OCI-LY1 (cell line): ENCODE results near the gene PAQR6.
"Not testable (repeated sequence)": the region's sequence is repeated elsewhere in the genome, so short reads cannot be mapped to it uniquely, and the experiment has no call there.

Source experiments
- H2AFZ ChIP-seq: fragments of 200-600 bp; sonication (generic), shearing (Covaris generic); 2 replicates; pipeline ENCODE4 v1.6.0; 2014; ENCODE audit warnings: antibody characterized with exemption, mild to moderate bottlenecking, low read length
- H3F3A ChIP-seq: fragments of 200-600 bp; sonication (generic), shearing (Covaris generic); 2 replicates; pipeline ENCODE4 v1.6.0; 2014; ENCODE audit warnings: mild to moderate bottlenecking, antibody characterized with exemption, low read length, moderate library complexity; ENCODE audit not compliant: insufficient read depth
- H3K27ac ChIP-seq: fragments of 200-600 bp; sonication (generic); 2 replicates; pipeline ENCODE4 v1.5.1; 2014; ENCODE audit warnings: low read length, mixed run types, mild to moderate bottlenecking, low read depth; ENCODE audit not compliant: poor library complexity, severe bottlenecking
- H3K27me3 ChIP-seq: fragments of 200-600 bp; sonication (generic); 2 replicates; pipeline ENCODE4 v1.6.0; 2014; ENCODE audit warnings: antibody characterized with exemption, mild to moderate bottlenecking, low read length, moderate library complexity; ENCODE audit not compliant: insufficient read depth
- H3K36me3 ChIP-seq: fragments of 200-600 bp; sonication (generic); 2 replicates; pipeline ENCODE4 v1.6.1; 2014; ENCODE audit warnings: mild to moderate bottlenecking, antibody characterized with exemption, low read length, moderate library complexity, mixed read lengths; ENCODE audit not compliant: insufficient read depth
- H3K4me1 ChIP-seq: fragments of 200-600 bp; sonication (generic); 2 replicates; pipeline ENCODE4 v1.5.1; 2014; ENCODE audit warnings: mild to moderate bottlenecking, low read length, moderate library complexity; ENCODE audit not compliant: insufficient read depth, severe bottlenecking
- H3K4me2 ChIP-seq: fragments of 200-600 bp; sonication (generic), shearing (Covaris generic); 2 replicates; pipeline ENCODE4 v1.6.1; 2014; ENCODE audit warnings: low read length
- H3K4me3 ChIP-seq: fragments of 200-600 bp; sonication (generic); 2 replicates; pipeline ENCODE4 v1.5.1; 2014; ENCODE audit warnings: low read length, low read depth, mild to moderate bottlenecking, mixed read lengths; ENCODE audit not compliant: poor library complexity, severe bottlenecking
- H3K79me2 ChIP-seq: fragments of 200-600 bp; shearing (Covaris generic); 2 replicates; pipeline ENCODE4 v1.6.1; 2016; ENCODE audit warnings: mixed run types, low read length, mixed read lengths; ENCODE audit not compliant: insufficient read depth
- H3K9ac ChIP-seq: fragments of 200-600 bp; sonication (generic), shearing (Covaris generic); 2 replicates; pipeline ENCODE4 v1.6.1; 2014; ENCODE audit warnings: mild to moderate bottlenecking, low read length, mixed read lengths
- H3K9me2 ChIP-seq: fragments of 200-600 bp; sonication (generic), shearing (Covaris generic); 2 replicates; pipeline ENCODE4 v1.6.1; 2014; ENCODE audit warnings: low read depth, mild to moderate bottlenecking, low read length, mixed read lengths
- H3K9me3 ChIP-seq: fragments of 200-600 bp; shearing (Covaris generic); 2 replicates; pipeline ENCODE4 v1.6.1; 2014; ENCODE audit warnings: low read length, mixed read lengths
- H4K20me1 ChIP-seq: fragments of 200-600 bp; sonication (generic), shearing (Covaris generic); 2 replicates; pipeline ENCODE4 v1.6.0; 2016; ENCODE audit warnings: mild to moderate bottlenecking, low read length; ENCODE audit not compliant: insufficient read depth
- CTCF ChIP-seq: fragments of 200-600 bp; sonication (generic), shearing (Covaris generic); IDR thresholded peaks from 2 replicates; pipeline ENCODE4 v1.5.1; 2017; ENCODE audit warnings: mild to moderate bottlenecking, antibody characterized with exemption, low read length, moderate library complexity, mixed read lengths
- EZH2 ChIP-seq: fragments of 200-600 bp; sonication (generic), shearing (Covaris generic); IDR thresholded peaks from 2 replicates; pipeline ENCODE4 v1.8.0; 2017; ENCODE audit warnings: borderline replicate concordance, mixed run types, mild to moderate bottlenecking, antibody characterized with exemption, low read length, moderate library complexity, mixed read lengths

PAQR6 gene

DNA sequence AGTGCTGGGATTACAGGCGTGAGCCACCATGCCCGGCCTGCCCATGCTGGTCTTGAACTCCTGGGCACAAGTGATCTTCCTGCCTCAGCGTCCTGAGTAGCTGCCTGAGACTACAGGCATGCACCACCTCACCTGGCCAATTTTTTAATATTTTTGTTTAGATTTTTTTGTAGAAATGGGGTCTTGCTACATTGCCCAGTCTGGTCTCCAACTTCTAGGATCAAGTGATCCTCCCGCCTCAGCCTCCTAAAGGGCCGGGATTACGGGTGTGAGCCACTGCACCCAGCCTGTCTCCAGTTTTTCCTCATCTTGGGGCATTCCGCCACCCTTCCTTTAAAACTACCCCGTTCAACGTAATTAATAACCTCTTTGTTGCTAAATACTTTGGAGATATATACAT, 27.6 kb downstream of the PAQR6 start:
- H3K27me3 ChIP-seq = no peaks in the 10 kb centered on the region
- TF ChIP-seq CTCF = no peak
- TF ChIP-seq EZH2 = no peak
- H3K27ac ChIP-seq = no peak overlapping the region
- no peak overlapping the region for H3K9ac ChIP-seq
- H3K36me3 ChIP-seq = peaks cover 29% of the 10 kb centered on the region; the same call in 1 of the 2 replicates
- H3K4me2 ChIP-seq = no peak overlapping the region
- no peaks in the 10 kb centered on the region for H3K9me2 ChIP-seq
- H3F3A ChIP-seq = no peaks in the 10 kb centered on the region
- no peaks in the 10 kb centered on the region for H4K20me1 ChIP-seq
- no peak overlapping the region for H3K4me3 ChIP-seq
- H2AFZ ChIP-seq = no peak overlapping the region
- 0 out of 2 replicates have a peak, but pooled peaks cover 5% of the 10 kb centered on the region for H3K79me2 ChIP-seq
- H3K9me3 ChIP-seq = no peaks in the 10 kb centered on the region
- no peaks in the 10 kb centered on the region for H3K4me1 ChIP-seq

DNA sequence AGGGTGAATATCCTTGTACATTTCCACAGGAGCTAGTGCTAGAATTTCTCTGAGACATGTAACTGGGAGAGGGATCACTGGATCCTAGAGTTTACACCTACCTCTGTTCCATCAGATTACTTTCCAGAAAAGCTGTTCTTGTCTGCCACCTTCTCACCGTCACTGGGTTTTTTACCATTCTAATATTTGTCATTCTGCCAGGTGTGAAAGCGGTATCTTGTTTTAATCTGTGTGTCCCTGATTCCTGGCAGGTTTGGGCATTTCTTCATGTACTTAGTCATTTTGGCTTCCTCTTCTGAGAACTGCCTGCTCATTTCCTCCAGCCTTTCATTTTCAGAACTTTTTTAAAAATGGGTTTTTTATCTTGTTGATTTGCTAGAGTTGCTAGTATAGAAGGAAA, 30.0 kb downstream of the PAQR6 start:
- no peaks in the 10 kb centered on the region for H4K20me1 ChIP-seq
- peaks cover 10% of the 10 kb centered on the region for H3K4me1 ChIP-seq
- no peak overlapping the region for H3K4me2 ChIP-seq
- H3K27me3 ChIP-seq = no peaks in the 10 kb centered on the region
- H3K79me2 ChIP-seq = peaks cover 12% of the 10 kb centered on the region; the same call in 1 of the 2 replicates
- H3K4me3 ChIP-seq = no peak overlapping the region
- no peak overlapping the region for H2AFZ ChIP-seq
- H3K27ac ChIP-seq = no peak overlapping the region
- no peaks in the 10 kb centered on the region for H3K9me3 ChIP-seq
- H3K36me3 ChIP-seq = peaks cover 24% of the 10 kb centered on the region; the same call in 1 of the 2 replicates
- no peak overlapping the region for H3K9ac ChIP-seq
- TF ChIP-seq EZH2 = no peak
- TF ChIP-seq CTCF = no peak
- H3F3A ChIP-seq = no peaks in the 10 kb centered on the region
- H3K9me2 ChIP-seq = no peaks in the 10 kb centered on the region

GRCh38 chr1:156216361-156217086, 31.3 kb downstream of the PAQR6 start:
- not testable (repeated sequence) for H3K27ac ChIP-seq, H3K9me2 ChIP-seq, H3K4me2 ChIP-seq, H3K4me3 ChIP-seq, H3K9me3 ChIP-seq, H2AFZ ChIP-seq, H3K27me3 ChIP-seq, H4K20me1 ChIP-seq, H3F3A ChIP-seq, H3K9ac ChIP-seq
- Histone ChIP-seq H3K4me1 (peaks cover 19% of the 10 kb centered on the region), H3K79me2 (peaks cover 12% of the 10 kb centered on the region; the same call in 1 of the 2 replicates), H3K36me3 (peaks cover 19% of the 10 kb centered on the region; the same call in 1 of the 2 replicates)
